HG02678 (cell line): Measurements from ENCODE around the gene MTF1.
"Not testable (repeated sequence)": the region's sequence is repeated elsewhere in the genome, so short reads cannot be mapped to it uniquely, and the experiment has no call there.

Source experiments
- ATAC-seq: cut with Tn5 transposase; IDR thresholded peaks from one replicate; pipeline ENCODE4 v1.9.1; 2021; ENCODE audit warnings: mild to moderate bottlenecking, moderate library complexity; ENCODE audit not compliant: unreplicated experiment

Gene MTF1

GRCh38 chr1:37795340-37796125, 63.9 kb downstream of the MTF1 start:
- ATAC-seq = no peak

- peak; percentile 22 for ATAC-seq
These were observed 64.7 kb downstream of the MTF1 start for GRCh38 chr1:37794372-37795339.

- peak; percentile 61 for ATAC-seq
These were observed 65.5 kb downstream of the MTF1 start, which contains the start of gene MANEAL for GRCh38 chr1:37793773-37794371. TSS of gene MANEAL (plus strand) at chr1:37793847. CDS start at chr1:37794183, 336 bp downstream.

- no peak for ATAC-seq
These were observed 66.3 kb downstream of the MTF1 start for GRCh38 chr1:37792943-37793686.

- no peak for ATAC-seq
These were observed 76.9 kb downstream of the MTF1 start for GRCh38 chr1:37782491-37782890.

GRCh38 chr1:37778654-37779053, 80.7 kb downstream of the MTF1 start:
- ATAC-seq = no peak

- no peak for ATAC-seq
These were observed 82.4 kb downstream of the MTF1 start for GRCh38 chr1:37776946-37777516.

GRCh38 chr1:37771440-37771839, 88.0 kb downstream of the MTF1 start:
- ATAC-seq = not testable (repeated sequence)

GRCh38 chr1:37767488-37767887, 91.9 kb downstream of the MTF1 start:
- ATAC-seq = no peak

GRCh38 chr1:37765916-37766664, 93.3 kb downstream of the MTF1 start:
- ATAC-seq = no peak

GRCh38 chr1:37764888-37765441, 94.4 kb downstream of the MTF1 start, which contains the start of gene EPHA10:
TSS of gene EPHA10 (minus strand) at chr1:37765120. CDS start at chr1:37765066, 54 bp downstream.
- no peak for ATAC-seq

GRCh38 chr1:37764414-37764825, 95.0 kb downstream of the MTF1 start:
- no peak for ATAC-seq

GRCh38 chr1:37763791-37764413, 95.5 kb downstream of the MTF1 start:
- no peak for ATAC-seq

- no peak for ATAC-seq
These were observed 96.9 kb downstream of the MTF1 start for GRCh38 chr1:37762516-37762915.

GRCh38 chr1:37761416-37762095, 97.8 kb downstream of the MTF1 start:
- no peak for ATAC-seq
